ENCODE data around the gene CDH12.
"Not testable (repeated sequence)": the region's sequence is repeated elsewhere in the genome, so short reads cannot be mapped to it uniquely, and the experiment has no call there.

The CDH12 gene

GRCh38 chr5:22250528-22250927, 602.6 kb downstream of the CDH12 start:
- no peak for DNase-seq

GRCh38 chr5:22249209-22249729, 603.9 kb downstream of the CDH12 start:
- no peak for DNase-seq

- no peak for DNase-seq
Observed at GRCh38 chr5:22245770-22246169, 607.4 kb downstream of the CDH12 start.

GRCh38 chr5:22242532-22242931, 610.6 kb downstream of the CDH12 start:
- no peak for DNase-seq

- no peak for DNase-seq
Observed at GRCh38 chr5:22238047-22238446, 615.1 kb downstream of the CDH12 start.

GRCh38 chr5:22226423-22226822, 626.7 kb downstream of the CDH12 start:
- DNase-seq, result no peak

- no peak for DNase-seq
Observed at GRCh38 chr5:22223079-22223478, 630.1 kb downstream of the CDH12 start.

- not testable (repeated sequence) for DNase-seq
Observed at GRCh38 chr5:22213703-22214495, 639.2 kb downstream of the CDH12 start.

GRCh38 chr5:22212254-22212991, 640.7 kb downstream of the CDH12 start:
- not testable (repeated sequence) for DNase-seq

- DNase-seq, result not testable (repeated sequence)
Observed at GRCh38 chr5:22208463-22208862, 644.7 kb downstream of the CDH12 start.

- not testable (repeated sequence) for DNase-seq
Observed at GRCh38 chr5:22188651-22189050, 664.5 kb downstream of the CDH12 start.

- DNase-seq, result not testable (repeated sequence)
Observed at GRCh38 chr5:22187632-22188228, 665.4 kb downstream of the CDH12 start.

- DNase-seq, result not testable (repeated sequence)
Observed at GRCh38 chr5:22169226-22169625, 683.9 kb downstream of the CDH12 start.

- DNase-seq, result not testable (repeated sequence)
Observed at GRCh38 chr5:22168704-22169103, 684.4 kb downstream of the CDH12 start.

GRCh38 chr5:22165931-22166330, 687.2 kb downstream of the CDH12 start:
- DNase-seq, result not testable (repeated sequence)

- DNase-seq, result not testable (repeated sequence)
Observed at GRCh38 chr5:22164910-22165748, 688.0 kb downstream of the CDH12 start.

- not testable (repeated sequence) for DNase-seq
Observed at GRCh38 chr5:22156953-22157352, 696.2 kb downstream of the CDH12 start.

- not testable (repeated sequence) for DNase-seq
Observed at GRCh38 chr5:22154779-22155178, 698.4 kb downstream of the CDH12 start.

GRCh38 chr5:22151801-22152200, 701.3 kb downstream of the CDH12 start:
- not testable (repeated sequence) for DNase-seq

- DNase-seq, result not testable (repeated sequence)
Observed at GRCh38 chr5:22140418-22140817, 712.7 kb downstream of the CDH12 start.

GRCh38 chr5:22139662-22140300, 713.4 kb downstream of the CDH12 start:
- not testable (repeated sequence) for DNase-seq

- DNase-seq, result no peak
Observed at GRCh38 chr5:22111320-22111719, 741.8 kb downstream of the CDH12 start.

Data from activated CD4-positive, alpha-beta T cell treated with anti-CD3 and anti-CD28 coated beads, Interleukin-2, Interleukin-6, amounts not matched to agents 100 ng/mL and 50 ng/mL, durations not matched to agents 16 hours and 8 hours (primary cell).